HFFc6 (cell line): ENCODE data around the gene SIGLEC10. TPM values are rescaled to one million over a fixed set of nuclear protein-coding genes. Genes with fewer than 3 reads are reported as not detected.
"Not testable (repeated sequence)": the region's sequence is repeated elsewhere in the genome, so short reads cannot be mapped to it uniquely, and the experiment has no call there.

Source experiments
- DNase-seq: peaks from one replicate; pipeline ENCODE4 v3.0.0-alpha.2; 2018
- H3K27ac Mint-ChIP-seq: 2 replicates; pipeline ENCODE4 v1.8.0; 2020; ENCODE audit warnings: mild to moderate bottlenecking, mixed read lengths
- H3K27me3 Mint-ChIP-seq: 2 replicates; pipeline ENCODE4 v1.8.0; 2021; ENCODE audit warnings: mild to moderate bottlenecking, moderate library complexity, mixed read lengths; ENCODE audit not compliant: insufficient read depth
- H3K36me3 Mint-ChIP-seq: 2 replicates; pipeline ENCODE4 v1.8.0; 2021; ENCODE audit warnings: low read depth, mixed read lengths
- H3K4me1 Mint-ChIP-seq: 2 replicates; pipeline ENCODE4 v1.8.0; 2020; ENCODE audit warnings: low read depth, mixed read lengths
- H3K4me3 Mint-ChIP-seq: 2 replicates; pipeline ENCODE4 v1.8.0; 2020; ENCODE audit warnings: mild to moderate bottlenecking, moderate library complexity, mixed read lengths
- H3K9me3 Mint-ChIP-seq: 2 replicates; pipeline ENCODE4 v1.8.0; 2020; ENCODE audit warnings: mild to moderate bottlenecking, mixed read lengths
- total RNA-seq, 6 experiments: library from RNA; stranded (reverse); fragmentation: NEBNext Ultra II Directional; extraction: Animal tissue kit (Norgen Biotek cat#: 25700); gene quantifications; 2 replicates in 1 of 6; 3 replicates in 5 of 6; pipeline ENCODE4 v1.2.3, GENCODE V29; 2021
- TF ChIP-seq, protein P1 (sequence below): fragments of 200-600 bp; sonication (generic); IDR thresholded peaks from 2 replicates; pipeline ENCODE4 v1.5.0; 2021; ENCODE audit warnings: antibody characterized with exemption, mild to moderate bottlenecking

Gene SIGLEC10
- total RNA-seq, 6 experiments from 2014 or later, result not detected

DNA sequence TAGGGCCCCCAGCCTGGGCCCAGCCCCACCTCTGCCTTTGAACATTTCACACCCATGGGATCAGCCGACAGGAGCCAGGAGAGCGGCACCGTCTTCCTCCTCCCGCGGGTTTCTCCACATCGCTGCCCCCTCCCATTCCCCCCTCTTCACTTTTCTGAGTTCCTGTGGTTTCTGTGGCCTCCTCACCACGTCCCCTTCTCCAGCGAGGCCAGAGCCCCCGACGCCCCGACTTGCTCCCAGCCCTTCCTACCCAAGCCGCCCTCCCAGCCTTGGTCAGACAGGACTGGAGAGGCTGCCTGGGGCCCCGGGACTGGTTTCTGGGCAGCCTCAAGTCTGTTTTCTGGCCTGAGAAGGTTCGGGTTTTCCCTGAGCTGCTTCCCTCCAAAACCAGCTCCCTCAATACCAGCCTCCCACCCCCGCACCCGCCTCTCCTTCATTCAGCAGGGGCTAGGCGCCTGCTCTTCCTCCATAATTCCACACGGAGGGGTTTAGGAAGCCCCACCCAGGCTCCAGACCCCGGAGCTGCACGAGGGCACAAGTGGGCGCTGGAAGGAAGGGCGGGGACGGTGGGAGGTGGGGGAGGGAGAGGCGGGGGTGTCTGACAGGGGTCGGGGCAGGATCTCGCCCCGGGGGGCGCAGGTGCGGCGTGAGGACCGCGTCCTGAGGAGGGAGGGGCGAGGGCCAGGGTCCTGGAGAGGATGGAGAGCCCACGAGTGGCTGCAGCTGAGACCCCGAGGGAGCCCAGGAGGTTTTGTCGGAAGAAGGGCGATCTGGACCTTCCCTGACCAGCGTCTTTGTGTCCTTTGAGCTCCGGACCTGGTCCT lies 4.0 kb upstream of the SIGLEC10 start:
- Mint-ChIP-seq H3K4me1 (no peaks in the 10 kb centered on the region), H3K27ac (no peak overlapping the region), H3K36me3 (no peaks in the 10 kb centered on the region), H3K9me3 (no peaks in the 10 kb centered on the region; the same call in 1 of the 2 replicates), H3K27me3 (peaks cover 4% of the 10 kb centered on the region), H3K4me3 (no peak overlapping the region)
- TF ChIP-seq, protein P1, sequence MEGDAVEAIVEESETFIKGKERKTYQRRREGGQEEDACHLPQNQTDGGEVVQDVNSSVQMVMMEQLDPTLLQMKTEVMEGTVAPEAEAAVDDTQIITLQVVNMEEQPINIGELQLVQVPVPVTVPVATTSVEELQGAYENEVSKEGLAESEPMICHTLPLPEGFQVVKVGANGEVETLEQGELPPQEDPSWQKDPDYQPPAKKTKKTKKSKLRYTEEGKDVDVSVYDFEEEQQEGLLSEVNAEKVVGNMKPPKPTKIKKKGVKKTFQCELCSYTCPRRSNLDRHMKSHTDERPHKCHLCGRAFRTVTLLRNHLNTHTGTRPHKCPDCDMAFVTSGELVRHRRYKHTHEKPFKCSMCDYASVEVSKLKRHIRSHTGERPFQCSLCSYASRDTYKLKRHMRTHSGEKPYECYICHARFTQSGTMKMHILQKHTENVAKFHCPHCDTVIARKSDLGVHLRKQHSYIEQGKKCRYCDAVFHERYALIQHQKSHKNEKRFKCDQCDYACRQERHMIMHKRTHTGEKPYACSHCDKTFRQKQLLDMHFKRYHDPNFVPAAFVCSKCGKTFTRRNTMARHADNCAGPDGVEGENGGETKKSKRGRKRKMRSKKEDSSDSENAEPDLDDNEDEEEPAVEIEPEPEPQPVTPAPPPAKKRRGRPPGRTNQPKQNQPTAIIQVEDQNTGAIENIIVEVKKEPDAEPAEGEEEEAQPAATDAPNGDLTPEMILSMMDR, result no peak
- no peak for DNase-seq

GRCh38 chr19:51420511-51420910 lies 3.1 kb upstream of the SIGLEC10 start:
- H3K9me3 Mint-ChIP-seq, H3K4me3 Mint-ChIP-seq, H3K4me1 Mint-ChIP-seq, H3K36me3 Mint-ChIP-seq, DNase-seq, H3K27ac Mint-ChIP-seq, H3K27me3 Mint-ChIP-seq: not testable (repeated sequence)

DNA sequence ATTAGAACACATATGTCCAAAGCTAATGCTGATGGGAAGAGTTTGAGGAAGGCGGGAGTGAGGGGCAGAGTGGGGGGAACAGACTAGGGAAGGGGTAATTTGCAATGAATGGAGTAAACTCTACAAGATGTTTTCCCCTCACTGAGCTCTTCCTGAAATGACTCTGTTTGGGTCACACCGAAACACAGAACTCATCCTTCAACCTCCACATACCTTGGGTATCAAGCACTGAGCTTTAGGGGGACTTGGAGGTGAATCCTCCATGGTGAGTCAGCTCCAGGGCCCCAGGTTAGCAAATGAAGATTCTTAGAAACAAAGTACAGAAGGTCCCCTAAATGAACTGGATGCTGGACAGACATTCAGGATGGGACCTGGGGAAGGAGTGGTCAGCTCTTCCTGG lies 1.3 kb upstream of the SIGLEC10 start:
- Mint-ChIP-seq H3K4me1 (no peaks in the 10 kb centered on the region), H3K36me3 (no peaks in the 10 kb centered on the region), H3K4me3 (no peak overlapping the region), H3K27me3 (peaks cover 4% of the 10 kb centered on the region), H3K27ac (no peak overlapping the region), H3K9me3 (no peaks in the 10 kb centered on the region; the same call in 1 of the 2 replicates)
- DNase-seq, result no peak
- TF ChIP-seq, protein P1, result no peak

DNA sequence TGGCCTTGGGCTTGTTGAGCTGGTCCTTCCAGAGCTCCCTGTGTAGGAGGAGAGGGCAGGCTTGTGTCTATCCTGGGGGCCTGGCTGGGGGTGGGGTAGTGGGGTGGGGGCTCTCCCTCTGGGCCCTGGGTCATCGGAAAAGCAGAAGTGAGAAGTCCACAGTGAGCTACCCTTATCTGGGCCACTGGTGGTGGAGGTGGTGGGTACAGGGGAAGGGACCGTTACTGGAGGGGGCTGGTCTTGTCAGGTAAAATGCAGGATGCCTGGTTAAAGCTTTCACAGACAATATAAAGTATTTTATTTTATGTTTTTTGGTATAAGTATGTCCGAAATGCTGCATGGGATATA lies 342 bp upstream of the SIGLEC10 start:
- TF ChIP-seq, protein P1, result no peak
- H3K27ac Mint-ChIP-seq, result no peak overlapping the region
- no peak overlapping the region for H3K4me3 Mint-ChIP-seq
- no peak for DNase-seq
- no peaks in the 10 kb centered on the region for H3K36me3 Mint-ChIP-seq
- H3K27me3 Mint-ChIP-seq, result peaks cover 5% of the 10 kb centered on the region
- no peaks in the 10 kb centered on the region for H3K4me1 Mint-ChIP-seq
- no peaks in the 10 kb centered on the region; the same call in 1 of the 2 replicates for H3K9me3 Mint-ChIP-seq

DNA sequence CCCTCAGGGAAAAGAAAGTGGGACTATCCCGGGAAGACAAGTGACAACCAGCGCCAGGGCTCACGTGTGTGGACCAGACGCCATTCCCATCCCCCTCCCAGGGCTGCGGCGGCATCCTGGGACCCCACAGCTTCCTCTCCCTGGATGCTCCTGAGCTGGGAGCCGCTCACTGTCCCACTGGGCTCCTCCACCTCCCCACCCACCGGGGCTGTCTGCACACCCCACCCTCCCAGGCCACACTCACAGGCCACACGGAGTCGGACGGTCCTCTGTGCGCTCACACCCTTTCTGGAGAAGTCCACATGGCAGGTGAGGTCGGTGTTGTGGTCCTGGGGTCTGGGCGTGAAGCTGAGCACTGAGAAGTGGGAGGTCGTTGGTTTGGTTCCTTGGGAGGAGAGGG lies 1.0 kb downstream of the SIGLEC10 start:
- not testable (repeated sequence) for H3K27ac Mint-ChIP-seq, H3K4me1 Mint-ChIP-seq, H3K4me3 Mint-ChIP-seq, H3K36me3 Mint-ChIP-seq, DNase-seq, H3K9me3 Mint-ChIP-seq, H3K27me3 Mint-ChIP-seq

DNA sequence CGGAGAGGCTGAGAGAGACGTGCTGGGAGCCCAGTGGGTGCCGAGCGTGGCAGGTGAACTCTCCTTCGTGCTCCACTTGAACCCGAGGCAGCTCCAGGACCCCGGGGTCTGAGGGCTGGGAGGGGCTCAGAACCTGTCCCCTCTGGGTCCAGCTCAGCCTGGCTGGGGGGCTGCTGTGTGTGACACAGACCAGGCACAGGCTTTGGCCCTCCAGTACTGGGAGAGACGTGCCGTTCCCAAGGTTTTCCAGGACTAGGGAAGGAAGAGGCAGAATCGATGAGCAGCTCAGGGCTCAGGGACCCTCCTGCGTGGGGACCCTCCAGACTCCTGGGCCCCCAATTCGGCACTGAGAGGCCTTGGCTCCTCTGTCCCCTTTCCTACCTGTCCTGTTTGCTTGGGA lies 2.3 kb downstream of the SIGLEC10 start:
- Mint-ChIP-seq H3K4me1 (no peaks in the 10 kb centered on the region), H3K27ac (no peak overlapping the region), H3K4me3 (no peak overlapping the region), H3K27me3 (peaks cover 6% of the 10 kb centered on the region), H3K36me3 (no peaks in the 10 kb centered on the region), H3K9me3 (no peaks in the 10 kb centered on the region; the same call in 1 of the 2 replicates)
- TF ChIP-seq, protein P1, result no peak
- DNase-seq, result no peak
